Tibial nerve (tissue), 4 donors: ENCODE measurements around the gene RGS9. TPM values are rescaled to one million over a fixed set of nuclear protein-coding genes. Genes with fewer than 3 reads are reported as not detected.

Source experiments
- DNase-seq, 2 donors: peaks; one replicate each; pipeline ENCODE4 v3.0.0-alpha.2; 2019; ENCODE audit warnings: low spot score in 2 of 2
- H3K27ac ChIP-seq, 4 donors: fragments of 200-600 bp; sonication (generic) in 3 of 4; one replicate each; pipeline ENCODE4 v1.5.1; 2017 to 2019; ENCODE audit warnings: mild to moderate bottlenecking in 1 of 4
- H3K27me3 ChIP-seq, 2 donors: fragments of 200-600 bp; sonication (generic) in 1 of 2; one replicate each; pipeline versions ENCODE4 v1.5.1 to v1.6.0; 2017 to 2019
- H3K36me3 ChIP-seq, 3 donors: fragments of 200-600 bp; sonication (generic); one replicate each; pipeline ENCODE4 v1.5.1; 2018 to 2019
- H3K4me1 ChIP-seq, 4 donors: fragments of 200-600 bp; sonication (generic) in 3 of 4; one replicate each; pipeline ENCODE4 v1.5.1; 2017 to 2019
- H3K4me3 ChIP-seq, 4 donors: fragments of 200-600 bp; sonication (generic) in 3 of 4; one replicate each; pipeline ENCODE4 v1.5.1; 2017 to 2019; ENCODE audit warnings: mild to moderate bottlenecking in 1 of 4, moderate library complexity in 1 of 4
- H3K9me3 ChIP-seq, 4 donors: fragments of 200-600 bp; sonication (generic) in 3 of 4; one replicate each; pipeline ENCODE4 v1.5.1; 2017 to 2019
- CTCF ChIP-seq, 5 experiments: fragments of 200-600 bp in 3 of 5; fragments of 450-650 bp in 2 of 5; sonication (generic) in 3 of 5; IDR thresholded peaks; one replicate each; pipeline ENCODE4 v1.5.1; 2016 to 2019; ENCODE audit warnings: antibody characterized with exemption in 5 of 5, mild to moderate bottlenecking in 3 of 5, moderate library complexity in 2 of 5
- EP300 ChIP-seq, 2 donors: sonication (generic); formaldehyde crosslinking; IDR thresholded peaks; one replicate each; pipeline ENCODE4 v1.6.1; 2017; ENCODE audit warnings: antibody characterized with exemption in 2 of 2, mild to moderate bottlenecking in 1 of 2
- POLR2A ChIP-seq, 2 donors: fragments of 450-650 bp; IDR thresholded peaks; one replicate each; pipeline ENCODE4 v1.6.1; 2017; ENCODE audit warnings: antibody characterized with exemption in 2 of 2, mild to moderate bottlenecking in 2 of 2, moderate library complexity in 2 of 2
- WGBS, 2 donors: methylation state at CpG; one replicate each; pipeline ENCODE4 v1.1.5; 2018; 5-methylcytosine and 5-hydroxymethylcytosine counted together
- total RNA-seq, 4 donors: library from RNA; depleted of rRNA; stranded (reverse); fragments of >200 nt; gene quantifications; one replicate each; pipeline ENCODE4 v1.1.0, GENCODE V29; 2016

Gene RGS9
- total RNA-seq, 4 donors from 2014 or later: 10.7 to 15.3 (median 11.3) TPM

GRCh38 chr17:65228734-65229620 lies 91.8 kb downstream of the RGS9 start:
- no peak overlapping the region for H3K27ac ChIP-seq
- 36 to 39% methylated on average over 12 of the region's 12 CpGs for WGBS, 2 donors

DNA sequence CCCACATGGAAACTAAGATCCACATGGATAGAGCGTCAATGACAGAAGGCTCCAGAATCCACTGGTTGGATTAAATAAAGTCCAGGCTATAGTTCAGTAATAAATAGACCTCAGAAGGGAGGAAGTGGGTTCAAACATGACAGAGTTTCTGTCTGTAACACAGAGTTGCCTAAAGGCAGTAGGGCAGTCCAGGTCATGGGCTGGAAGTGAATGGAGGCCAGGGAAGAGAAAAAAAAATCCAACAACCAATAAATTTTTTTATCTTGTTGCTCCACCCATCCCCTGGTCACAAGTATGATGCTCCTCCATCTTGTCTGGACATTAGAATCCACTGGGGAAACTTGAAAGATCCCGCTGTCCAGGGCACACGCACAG lies 92.4 kb downstream of the RGS9 start:
- no peaks in the 10 kb centered on the region for H3K36me3 ChIP-seq
- peaks cover 0 to 11% (median 0%) of the 10 kb centered on the region in 4 donors for H3K4me1 ChIP-seq
- H3K27ac ChIP-seq: no peak overlapping the region
- H3K9me3 ChIP-seq: no peaks in the 10 kb centered on the region
- H3K27me3 ChIP-seq: peaks cover 0 to 10% of the 10 kb centered on the region in 2 donors
- H3K4me3 ChIP-seq: no peak overlapping the region
- DNase-seq: no peak
- WGBS, 2 donors: 89 to 90% methylated on average over 3 of the region's 3 CpGs
- TF ChIP-seq CTCF (IDR thresholded peaks at IDR 0.05): no peak
- no peak for TF ChIP-seq POLR2A (IDR thresholded peaks at IDR 0.05)
- TF ChIP-seq EP300 (IDR thresholded peaks at IDR 0.05): no peak

More at GRCh38 chr17:65228734-65229620, 91.8 kb downstream of the RGS9 start:
- Histone ChIP-seq H3K36me3 (no peaks in the 10 kb centered on the region), H3K4me1 (peaks cover 0 to 11% (median 0%) of the 10 kb centered on the region in 4 donors), H3K4me3 (no peak overlapping the region), H3K9me3 (no peaks in the 10 kb centered on the region), H3K27me3 (peaks cover 0 to 10% of the 10 kb centered on the region in 2 donors)
- TF ChIP-seq POLR2A (IDR thresholded peaks at IDR 0.05) (no peak), EP300 (IDR thresholded peaks at IDR 0.05) (no peak), CTCF (IDR thresholded peaks at IDR 0.05) (no peak)
- DNase-seq: no peak

DNA sequence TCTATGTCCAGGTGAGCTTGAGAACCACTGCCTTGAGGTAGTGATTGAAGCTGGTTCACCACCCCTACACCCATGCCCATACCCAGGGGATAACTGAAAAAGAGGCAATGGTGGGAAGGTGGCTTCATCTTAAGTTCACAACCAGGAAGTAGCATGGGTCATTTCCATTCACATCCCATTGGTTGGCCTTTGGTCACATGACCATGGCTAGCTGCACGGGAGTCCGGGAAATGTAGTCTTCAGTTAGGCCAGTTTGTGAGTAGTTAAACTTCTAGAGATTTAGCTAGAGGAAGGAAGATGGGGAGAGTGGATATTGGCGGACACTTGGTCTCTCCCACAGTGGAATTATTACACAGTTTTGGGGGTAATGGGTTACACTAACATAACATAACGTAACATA lies 92.9 kb downstream of the RGS9 start:
- Histone ChIP-seq H3K9me3 (no peaks in the 10 kb centered on the region), H3K27ac (no peak overlapping the region), H3K4me1 (peaks cover 0 to 11% (median 0%) of the 10 kb centered on the region in 4 donors), H3K4me3 (no peak overlapping the region), H3K27me3 (peaks cover 0 to 10% of the 10 kb centered on the region in 2 donors), H3K36me3 (no peaks in the 10 kb centered on the region)
- 93 to 95% methylated on average over 4 of the region's 4 CpGs for WGBS, 2 donors
- no peak for TF ChIP-seq POLR2A (IDR thresholded peaks at IDR 0.05)
- TF ChIP-seq EP300 (IDR thresholded peaks at IDR 0.05): no peak
- TF ChIP-seq CTCF (IDR thresholded peaks at IDR 0.05): no peak
- DNase-seq: no peak

DNA sequence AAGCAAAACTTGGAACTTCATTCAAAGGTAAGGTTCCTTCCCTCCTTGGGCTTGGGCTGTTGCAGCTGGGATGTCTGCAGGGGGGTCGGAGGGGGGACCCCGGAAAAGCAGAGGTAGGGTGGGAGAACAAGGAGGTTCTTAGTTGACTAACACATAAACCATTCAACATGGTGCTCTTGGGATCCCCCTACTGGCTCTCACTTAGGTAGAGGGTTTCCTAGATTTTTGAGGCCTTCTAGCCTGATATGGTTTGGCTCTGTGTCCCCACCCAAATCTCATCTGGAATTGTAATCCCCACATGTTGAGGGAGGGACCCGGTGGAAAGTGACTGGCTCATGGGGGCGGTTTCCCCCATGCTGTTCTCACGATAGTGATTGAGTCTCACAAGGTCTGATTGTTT lies 93.9 kb downstream of the RGS9 start:
- Histone ChIP-seq H3K36me3 (no peaks in the 10 kb centered on the region), H3K4me3 (no peak overlapping the region), H3K9me3 (peaks cover 0 to 5% (median 0%) of the 10 kb centered on the region in 4 donors), H3K27me3 (peaks cover 0 to 10% of the 10 kb centered on the region in 2 donors), H3K27ac (no peak overlapping the region), H3K4me1 (peaks cover 0 to 11% (median 0%) of the 10 kb centered on the region in 4 donors)
- TF ChIP-seq CTCF (IDR thresholded peaks at IDR 0.05): no peak
- TF ChIP-seq EP300 (IDR thresholded peaks at IDR 0.05): no peak
- TF ChIP-seq POLR2A (IDR thresholded peaks at IDR 0.05): no peak
- WGBS, 2 donors: 54% methylated on average over 5 of the region's 5 CpGs
- no peak for DNase-seq

DNA sequence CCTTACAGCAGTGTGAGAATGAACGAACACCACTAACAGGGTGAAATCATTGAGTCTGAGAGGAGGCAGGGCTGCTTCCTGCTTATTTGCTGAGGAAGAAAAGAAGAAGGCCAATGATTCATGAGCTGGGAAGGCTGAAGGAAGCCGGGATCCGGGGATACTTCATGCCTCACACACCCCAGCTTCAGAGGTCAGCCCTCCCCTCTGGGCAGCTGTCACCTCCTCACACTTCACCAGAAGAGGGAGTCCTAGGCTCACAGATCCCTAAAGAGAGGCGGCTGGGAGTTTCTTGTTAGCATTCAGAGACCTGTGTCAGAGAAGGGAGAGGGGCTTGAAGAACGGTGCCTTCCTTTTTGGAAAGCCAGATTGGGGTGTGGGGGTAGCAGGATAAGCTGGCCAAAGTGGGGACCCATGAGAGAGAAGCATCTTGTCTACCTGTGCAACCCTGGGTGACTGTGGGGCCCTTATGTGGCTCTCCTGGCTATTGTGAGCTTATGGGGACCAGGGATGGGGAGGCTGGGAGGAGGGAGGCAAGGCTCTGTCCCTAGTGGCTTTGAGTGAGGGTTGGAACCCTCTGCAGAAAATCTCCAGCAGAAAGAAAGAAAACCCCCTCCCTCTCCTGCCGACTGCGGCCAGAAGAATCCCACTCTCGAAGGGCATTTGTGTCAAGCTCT lies 94.6 kb downstream of the RGS9 start:
- peaks cover 0 to 10% of the 10 kb centered on the region in 2 donors for H3K27me3 ChIP-seq
- DNase-seq: peak in 1 of 2 donors; percentile 16
- WGBS, 2 donors: 40 to 41% methylated on average over 8 of the region's 8 CpGs

More for the DNA sequence above, 94.6 kb downstream of the RGS9 start:
- Histone ChIP-seq H3K4me3 (no peak overlapping the region), H3K4me1 (peaks cover 0 to 11% (median 0%) of the 10 kb centered on the region in 4 donors), H3K27ac (no peak overlapping the region), H3K9me3 (peaks cover 0 to 10% (median 3%) of the 10 kb centered on the region in 4 donors), H3K36me3 (no peaks in the 10 kb centered on the region)
- no peak for TF ChIP-seq EP300 (IDR thresholded peaks at IDR 0.05)
- no peak for TF ChIP-seq POLR2A (IDR thresholded peaks at IDR 0.05)
- peak; percentile 32 to 55 (median 42) for TF ChIP-seq CTCF (IDR thresholded peaks at IDR 0.05)
